ENCODE data around the gene KARS1.
A peak's percentile ranks its signal among the peaks of the same experiment; 100 is the strongest.

Gene KARS1

GRCh38 chr16:75647492-75648264 lies at the start of gene KARS1, which contains the start of gene TERF2IP:
TSS of gene KARS1 (minus strand) at chr16:75647665. CDS start at chr16:75647639, 26 bp downstream.
TSS of gene TERF2IP (plus strand) at chr16:75647773. CDS start at chr16:75647883, 110 bp downstream.
- peak; percentile 84 to 89 for DNase-seq (ENCODE audit: low read depth in 2 of 2)

GRCh38 chr16:75695708-75696107 lies 48.2 kb upstream of the KARS1 start:
- DNase-seq (ENCODE audit: low read depth in 2 of 2) = no peak

- DNase-seq (ENCODE audit: low read depth in 2 of 2) = no peak
Observed at GRCh38 chr16:75687361-75687760, 39.9 kb upstream of the KARS1 start.

GRCh38 chr16:75682308-75682707 lies 34.8 kb upstream of the KARS1 start:
- DNase-seq (ENCODE audit: low read depth in 2 of 2) = no peak

GRCh38 chr16:75679366-75679765 lies 31.9 kb upstream of the KARS1 start:
- DNase-seq (ENCODE audit: low read depth in 2 of 2) = no peak

- no peak for DNase-seq (ENCODE audit: low read depth in 2 of 2)
Observed at GRCh38 chr16:75676909-75677308, 29.4 kb upstream of the KARS1 start, which contains the start of gene CPHXL2. TSS of gene CPHXL2 (minus strand) at chr16:75677009. CDS start at chr16:75676999, 10 bp downstream.

GRCh38 chr16:75667503-75667902 lies 20.0 kb upstream of the KARS1 start:
- no peak for DNase-seq (ENCODE audit: low read depth in 2 of 2)

GRCh38 chr16:75660726-75661302 lies 13.3 kb upstream of the KARS1 start:
- DNase-seq (ENCODE audit: low read depth in 2 of 2) = no peak

GRCh38 chr16:75660321-75660720 lies 12.9 kb upstream of the KARS1 start:
- no peak for DNase-seq (ENCODE audit: low read depth in 2 of 2)

GRCh38 chr16:75658175-75658574 lies 10.7 kb upstream of the KARS1 start:
- no peak for DNase-seq (ENCODE audit: low read depth in 2 of 2)

- DNase-seq (ENCODE audit: low read depth in 2 of 2) = no peak
Observed at GRCh38 chr16:75653922-75654321, 6.5 kb upstream of the KARS1 start.

GRCh38 chr16:75648265-75649076 lies 1.0 kb upstream of the KARS1 start:
- peak; percentile 83 for DNase-seq (ENCODE audit: low read depth in 2 of 2)

GRCh38 chr16:75647112-75647491 lies 363 bp downstream of the KARS1 start:
- no peak for DNase-seq (ENCODE audit: low read depth in 2 of 2)

- DNase-seq (ENCODE audit: low read depth in 2 of 2) = no peak
Observed at GRCh38 chr16:75644240-75645012, 3.0 kb downstream of the KARS1 start.

- DNase-seq (ENCODE audit: low read depth in 2 of 2) = no peak
Observed at GRCh38 chr16:75640598-75640997, 6.9 kb downstream of the KARS1 start.

- DNase-seq (ENCODE audit: low read depth in 2 of 2) = no peak
Observed at GRCh38 chr16:75635036-75635435, 12.4 kb downstream of the KARS1 start.

GRCh38 chr16:75632857-75633256 lies 14.6 kb downstream of the KARS1 start:
- DNase-seq (ENCODE audit: low read depth in 2 of 2) = no peak

- DNase-seq (ENCODE audit: low read depth in 2 of 2) = no peak
Observed at GRCh38 chr16:75630052-75630451, 17.4 kb downstream of the KARS1 start.

GRCh38 chr16:75629132-75629531 lies 18.3 kb downstream of the KARS1 start:
- DNase-seq (ENCODE audit: low read depth in 2 of 2) = no peak

- no peak for DNase-seq (ENCODE audit: low read depth in 2 of 2)
Observed at GRCh38 chr16:75628351-75628750, 19.1 kb downstream of the KARS1 start.

GRCh38 chr16:75627851-75628250 lies 19.6 kb downstream of the KARS1 start:
- no peak for DNase-seq (ENCODE audit: low read depth in 2 of 2)

GRCh38 chr16:75626806-75627205 lies 20.7 kb downstream of the KARS1 start:
- DNase-seq (ENCODE audit: low read depth in 2 of 2) = no peak
